Dedifferentiated amniotic fluid mesenchymal stem cell (primary cell): Measurements from ENCODE around the gene SELENOO.

Source experiments
- DNase-seq: peaks from one replicate; pipeline ENCODE4 v3.0.0-alpha.2; 2016; ENCODE audit errors: extremely low spot score

The SELENOO gene

GRCh38 chr22:50171319-50171964 is 29.4 kb upstream of the SELENOO start:
- DNase-seq: no peak

DNA sequence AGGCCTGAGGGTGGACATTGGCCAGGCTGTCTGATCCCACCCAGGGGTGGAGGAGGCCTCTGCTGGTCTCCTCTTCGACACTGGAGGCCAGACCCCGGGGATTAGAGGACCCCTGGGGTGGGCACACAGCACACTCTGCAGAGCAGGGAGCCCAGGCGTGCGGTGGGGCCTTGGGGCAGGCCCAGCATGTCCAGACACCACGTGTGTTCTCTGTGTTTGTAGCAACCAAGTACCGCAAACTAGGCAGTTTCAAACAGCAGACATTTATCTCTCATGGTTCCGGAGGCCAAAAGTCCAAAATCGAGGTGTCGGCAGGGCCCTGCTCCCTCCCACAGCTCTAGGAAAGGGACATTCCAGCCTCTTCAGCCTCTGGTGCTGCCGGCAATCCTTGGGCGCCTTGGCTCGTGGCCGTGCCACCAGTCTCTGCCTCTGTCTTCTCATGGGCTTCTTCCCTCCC is 28.8 kb upstream of the SELENOO start:
- no peak for DNase-seq

- DNase-seq: no peak
Measured at GRCh38 chr22:50173311-50173982, 27.4 kb upstream of the SELENOO start.

DNA sequence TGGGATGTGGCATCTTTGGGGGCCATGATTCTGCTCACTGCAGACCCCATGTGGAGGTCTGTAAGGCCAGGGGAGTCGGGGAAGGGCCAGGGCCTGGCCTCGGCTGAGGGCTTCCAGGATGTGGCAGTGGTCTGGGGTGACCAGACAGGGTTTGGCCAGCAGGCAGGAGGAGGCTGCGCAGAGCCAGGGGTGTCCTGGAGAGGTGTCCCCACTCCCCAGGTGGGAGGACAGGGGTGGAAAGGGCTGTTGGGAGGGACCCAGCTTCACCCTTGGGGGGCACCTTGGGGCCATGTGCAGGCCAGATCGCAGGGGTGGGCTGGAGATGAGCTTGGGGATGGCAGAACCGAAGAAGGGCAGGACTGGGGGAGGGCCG is 26.8 kb upstream of the SELENOO start:
- DNase-seq: no peak

DNA sequence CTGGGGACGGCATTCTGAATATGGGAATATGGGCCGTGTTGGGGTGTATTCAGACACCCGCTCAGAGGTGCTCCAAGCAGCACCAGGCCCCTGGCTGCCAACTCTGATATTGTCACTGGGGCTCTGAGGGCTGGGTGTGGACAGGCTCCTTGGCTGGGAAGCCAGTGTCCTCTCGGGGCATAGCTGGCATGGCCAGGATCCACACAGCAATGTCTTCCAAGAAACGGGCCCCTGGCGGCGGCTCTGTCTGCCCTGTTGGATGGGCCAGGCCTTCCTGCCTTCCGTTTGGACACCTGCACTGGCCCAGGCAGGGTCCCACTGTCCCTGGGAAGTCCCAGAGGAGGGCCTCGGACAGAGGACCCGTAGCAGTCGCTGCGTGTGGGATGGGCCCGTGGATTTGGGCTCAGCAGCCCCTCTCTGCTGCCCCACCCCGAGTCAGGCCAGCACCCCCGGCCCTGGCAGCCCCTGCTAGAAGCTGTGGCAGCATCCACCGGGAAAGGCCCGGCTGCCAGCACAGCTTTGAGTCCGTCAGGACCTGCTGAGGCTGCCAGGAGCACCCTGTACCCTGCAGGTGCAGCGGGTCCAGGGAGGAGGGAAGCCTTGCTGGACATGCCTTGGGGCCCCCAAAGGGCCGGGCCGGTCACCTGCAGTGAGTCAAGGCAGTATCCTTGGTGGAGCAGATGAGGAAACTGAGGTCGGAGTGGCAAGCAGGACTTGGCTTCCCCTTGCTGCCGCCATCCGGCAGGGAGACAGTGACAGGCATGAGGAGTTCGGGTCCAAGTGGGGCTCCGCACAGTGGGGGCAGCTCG is 26.2 kb upstream of the SELENOO start:
- no peak for DNase-seq

GRCh38 chr22:50175191-50175461 is 25.7 kb upstream of the SELENOO start:
- DNase-seq: no peak

GRCh38 chr22:50175921-50176849 is 24.6 kb upstream of the SELENOO start:
- no peak for DNase-seq

GRCh38 chr22:50176850-50177536 is 23.8 kb upstream of the SELENOO start:
- DNase-seq: no peak

DNA sequence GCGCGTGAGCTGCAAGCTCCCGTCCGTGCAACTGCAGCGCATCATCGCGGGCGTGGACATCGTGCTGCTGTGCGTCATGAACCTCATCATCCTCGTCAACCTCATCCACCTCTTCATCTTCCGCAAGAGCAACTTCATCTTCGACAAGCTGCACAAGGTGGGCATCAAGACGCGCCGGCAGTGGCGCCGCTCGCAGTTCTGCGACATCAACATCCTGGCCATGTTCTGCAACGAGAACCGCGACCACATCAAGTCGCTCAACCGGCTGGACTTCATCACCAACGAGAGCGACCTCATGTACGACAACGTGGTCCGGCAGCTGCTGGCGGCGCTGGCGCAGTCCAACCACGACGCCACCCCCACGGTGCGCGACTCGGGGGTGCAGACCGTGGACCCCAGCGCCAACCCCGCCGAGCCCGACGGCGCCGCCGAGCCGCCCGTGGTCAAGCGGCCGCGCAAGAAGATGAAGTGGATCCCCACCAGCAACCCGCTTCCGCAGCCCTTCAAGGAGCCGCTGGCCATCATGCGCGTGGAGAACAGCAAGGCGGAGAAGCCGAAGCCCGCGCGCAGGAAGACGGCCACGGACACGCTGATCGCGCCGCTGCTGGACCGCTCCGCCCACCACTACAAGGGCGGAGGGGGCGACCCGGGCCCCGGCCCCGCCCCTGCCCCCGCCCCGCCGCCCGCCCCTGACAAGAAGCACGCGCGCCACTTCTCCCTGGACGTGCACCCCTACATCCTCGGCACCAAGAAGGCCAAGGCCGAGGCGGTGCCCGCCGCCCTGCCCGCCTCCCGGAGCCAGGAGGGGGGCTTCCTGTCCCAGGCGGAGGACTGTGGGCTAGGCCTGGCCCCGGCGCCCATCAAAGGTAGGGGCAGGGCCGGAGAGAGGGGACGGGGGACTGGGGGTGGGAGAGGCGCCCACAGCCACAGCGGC is 23.0 kb upstream of the SELENOO start:
- DNase-seq: no peak

GRCh38 chr22:50178471-50178864 is 22.3 kb upstream of the SELENOO start:
- DNase-seq: no peak

- no peak for DNase-seq
Measured at GRCh38 chr22:50178871-50179869, 21.6 kb upstream of the SELENOO start.

DNA sequence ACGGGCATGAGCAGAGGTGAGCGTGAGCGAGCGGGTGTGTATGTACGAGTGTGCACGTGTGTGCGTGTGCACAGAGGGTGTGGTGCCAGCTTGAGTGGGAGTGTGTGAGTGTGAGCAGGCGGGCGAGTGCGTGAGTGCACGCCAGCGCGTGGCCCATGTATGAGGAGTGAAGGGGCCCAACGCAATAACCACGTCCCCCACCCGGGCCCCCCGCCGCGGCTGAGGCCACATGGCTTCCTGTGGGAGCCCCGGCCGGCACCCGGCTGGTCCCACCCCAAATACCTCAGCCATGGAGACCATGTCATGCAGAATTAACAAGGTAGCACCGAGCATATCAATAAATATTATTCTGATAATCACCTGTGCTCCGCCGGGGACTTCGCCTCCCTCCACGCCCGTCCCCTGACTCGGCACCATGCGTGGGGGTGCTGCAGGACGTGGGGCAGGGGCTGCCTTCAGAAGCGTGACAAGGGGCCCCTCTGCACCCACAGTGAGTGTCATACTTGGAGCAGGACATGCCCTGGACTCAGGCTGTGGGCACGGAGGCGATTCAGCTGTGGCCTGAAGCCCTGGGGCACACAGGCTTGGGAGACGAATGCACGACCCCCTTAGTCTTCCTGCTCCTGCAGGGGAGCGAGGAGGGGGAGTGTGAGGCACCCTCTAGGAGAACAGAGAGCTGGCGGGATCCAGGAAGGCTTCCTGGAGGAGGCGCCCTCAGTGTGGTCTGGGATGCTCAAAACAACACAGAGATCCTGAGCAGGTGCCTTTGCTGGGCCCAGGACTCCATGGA is 20.7 kb upstream of the SELENOO start:
- DNase-seq: no peak

DNA sequence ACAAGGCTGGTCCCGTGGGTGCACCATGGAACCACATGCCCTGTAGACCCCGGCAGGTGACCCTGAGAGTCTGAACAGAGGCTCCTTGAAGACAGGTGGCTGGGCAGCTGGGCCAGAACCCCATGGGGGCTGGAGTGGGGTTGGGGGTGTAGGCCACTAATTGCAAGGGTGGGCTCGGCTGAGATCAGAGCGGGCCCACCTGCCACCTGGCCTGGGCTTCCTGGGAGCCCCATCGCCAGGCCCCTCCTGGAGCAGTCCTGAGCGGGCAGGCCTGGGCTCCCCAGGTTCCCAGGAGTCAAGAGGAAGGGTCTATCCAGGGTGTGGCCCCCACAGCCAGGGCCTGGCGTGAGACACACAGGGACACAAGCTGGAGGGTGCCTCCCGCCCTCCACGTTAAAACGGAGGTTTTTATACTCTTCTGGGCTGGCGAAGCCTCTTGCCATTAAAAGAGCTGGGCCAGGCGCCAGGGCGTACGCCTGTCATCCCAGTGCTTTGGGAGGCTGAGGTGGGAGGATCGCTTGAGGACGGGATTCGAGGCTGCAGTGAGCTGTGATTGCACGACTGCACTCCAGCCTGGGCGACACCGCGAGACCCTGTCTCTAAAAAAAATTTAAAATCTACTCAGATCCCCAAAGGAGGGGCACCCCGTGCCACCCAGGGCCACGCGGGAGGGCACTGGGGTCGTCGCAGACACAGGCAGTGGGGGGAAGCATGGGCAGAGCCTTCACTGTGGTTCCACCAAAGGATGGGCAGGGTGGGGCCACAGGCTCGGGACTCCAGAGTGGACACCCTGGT is 19.9 kb upstream of the SELENOO start:
- no peak for DNase-seq

DNA sequence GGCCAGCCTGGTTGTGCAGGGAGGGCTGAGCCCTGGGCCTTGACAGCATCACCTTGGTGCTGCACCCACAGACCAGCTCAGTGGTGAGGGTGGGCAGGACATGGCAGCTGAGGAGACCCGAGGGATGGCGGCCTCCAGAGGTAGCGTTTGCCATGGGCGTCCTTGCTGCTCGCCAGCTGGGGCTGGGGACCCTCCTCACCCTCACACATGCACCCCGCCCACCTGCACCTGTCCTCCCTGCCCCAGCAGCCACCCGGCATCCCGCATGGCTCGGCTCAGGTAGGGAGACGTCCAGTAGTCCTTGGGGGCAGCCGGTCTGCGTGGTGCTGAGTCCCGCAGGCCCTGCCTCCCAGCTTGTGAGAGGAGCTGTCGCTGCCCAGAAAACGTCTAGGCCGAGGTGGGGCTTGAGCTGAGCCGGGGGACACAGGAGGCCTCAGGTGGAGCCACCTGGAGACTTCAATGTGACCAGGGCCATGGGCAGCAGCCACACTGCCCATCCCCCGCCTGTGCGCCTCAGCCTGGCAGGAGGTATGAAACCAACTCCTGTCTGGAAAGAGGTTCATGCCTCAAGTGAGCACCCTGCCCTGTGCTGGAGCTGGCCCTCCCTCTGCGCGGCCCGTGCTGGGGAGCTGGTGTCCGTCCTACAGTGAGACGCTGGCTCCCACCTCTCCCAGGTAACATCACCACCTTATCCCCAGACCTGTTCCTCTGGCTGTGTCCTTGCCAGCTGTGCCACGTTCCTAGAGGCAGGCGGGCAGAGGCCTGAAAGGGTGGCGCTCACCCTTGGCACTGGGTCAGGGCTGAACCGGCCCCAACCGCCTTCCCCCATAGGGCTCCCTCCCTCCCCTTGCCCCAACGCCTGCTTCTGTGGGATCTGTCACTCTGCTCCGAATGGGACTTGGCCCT is 18.4 kb upstream of the SELENOO start:
- no peak for DNase-seq

GRCh38 chr22:50183141-50183971 is 17.5 kb upstream of the SELENOO start:
- DNase-seq: no peak
